Activated B cell treated with CpG ODN at 0.5 μM for 24 hours (primary cell): ENCODE results near the gene DDX1. TPM values are rescaled to one million over a fixed set of nuclear protein-coding genes. Genes with fewer than 3 reads are reported as not detected.

Experiments used
- ATAC-seq: fragments of 200-7000 bp; cut with Tn5 transposase; one replicate; pipeline ENCODE4 v1.10.0; 2021; ENCODE audit warnings: low read depth, mild to moderate bottlenecking, moderate library complexity
- CTCF ChIA-PET: fragments of 350-600 bp; sonication (Branson Sonifier 250); formaldehyde crosslinking; loops from one replicate; lab custom pipeline; 2021; ENCODE audit warnings: antibody characterized with exemption; lab: Charles Lee
- POLR2A ChIA-PET: fragments of 350-600 bp; sonication (Branson Sonifier 250); formaldehyde crosslinking; loops from one replicate; lab custom pipeline; 2021; ENCODE audit warnings: antibody characterized with exemption; lab: Charles Lee
- DNase-seq: peaks from one replicate; pipeline ENCODE4 v3.0.0; 2022
- H3K27ac Mint-ChIP-seq: one replicate; pipeline ENCODE4 v1.8.0; 2020; ENCODE audit warnings: mixed read lengths
- H3K27me3 Mint-ChIP-seq: one replicate; pipeline ENCODE4 v1.8.0; 2021; ENCODE audit warnings: mixed read lengths
- H3K36me3 Mint-ChIP-seq: one replicate; pipeline ENCODE4 v1.8.0; 2021; ENCODE audit warnings: low read depth, mixed read lengths
- H3K4me1 Mint-ChIP-seq: one replicate; pipeline ENCODE4 v1.8.0; 2021; ENCODE audit warnings: mixed read lengths
- H3K4me3 Mint-ChIP-seq: one replicate; pipeline ENCODE4 v1.8.0; 2020; ENCODE audit warnings: mild to moderate bottlenecking, mixed read lengths
- H3K9me3 Mint-ChIP-seq: one replicate; pipeline ENCODE4 v1.8.0; 2020; ENCODE audit warnings: mixed read lengths
- intact Hi-C: fragments of 100-400 bp; cut with micrococcal nuclease; formaldehyde crosslinking; loops from one replicate; pipeline ENCODE4 v1.15.1; 2024
- total RNA-seq: library from RNA; stranded (reverse); gene quantifications from 2 replicates; pipeline ENCODE4 v1.2.3, GENCODE V29; 2022
- TF ChIP-seq, protein P1 (sequence below): fragments of 200-600 bp; IDR thresholded peaks from one replicate; pipeline ENCODE4 v1.8.0; 2022; ENCODE audit warnings: antibody characterized with exemption, mild to moderate bottlenecking

DDX1 gene
- total RNA-seq, 1 donor from 2014 or later: 74.4 TPM

DNA sequence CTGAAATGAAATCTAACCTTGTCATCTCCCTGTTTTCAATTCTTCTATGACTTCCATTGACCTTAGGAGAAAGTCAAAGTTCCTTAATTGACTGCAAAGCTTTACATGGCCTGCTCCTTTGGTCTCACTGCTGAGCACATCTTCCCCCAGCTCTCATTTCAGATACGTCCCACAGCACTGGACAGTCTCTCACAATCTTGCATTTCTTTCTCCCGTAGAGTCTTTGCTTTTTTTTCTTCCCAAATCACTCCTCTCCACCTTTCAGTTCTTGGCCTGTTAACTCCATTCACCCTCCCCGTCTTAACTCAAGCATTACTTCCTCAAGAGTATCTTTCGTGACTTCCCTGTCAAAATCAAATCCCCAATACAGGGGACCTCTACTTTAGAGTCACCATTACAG lies 67.2 kb downstream of the DDX1 start:
- intact Hi-C loops: no loop called here
- POLR2A ChIA-PET: no interaction called here

DNA sequence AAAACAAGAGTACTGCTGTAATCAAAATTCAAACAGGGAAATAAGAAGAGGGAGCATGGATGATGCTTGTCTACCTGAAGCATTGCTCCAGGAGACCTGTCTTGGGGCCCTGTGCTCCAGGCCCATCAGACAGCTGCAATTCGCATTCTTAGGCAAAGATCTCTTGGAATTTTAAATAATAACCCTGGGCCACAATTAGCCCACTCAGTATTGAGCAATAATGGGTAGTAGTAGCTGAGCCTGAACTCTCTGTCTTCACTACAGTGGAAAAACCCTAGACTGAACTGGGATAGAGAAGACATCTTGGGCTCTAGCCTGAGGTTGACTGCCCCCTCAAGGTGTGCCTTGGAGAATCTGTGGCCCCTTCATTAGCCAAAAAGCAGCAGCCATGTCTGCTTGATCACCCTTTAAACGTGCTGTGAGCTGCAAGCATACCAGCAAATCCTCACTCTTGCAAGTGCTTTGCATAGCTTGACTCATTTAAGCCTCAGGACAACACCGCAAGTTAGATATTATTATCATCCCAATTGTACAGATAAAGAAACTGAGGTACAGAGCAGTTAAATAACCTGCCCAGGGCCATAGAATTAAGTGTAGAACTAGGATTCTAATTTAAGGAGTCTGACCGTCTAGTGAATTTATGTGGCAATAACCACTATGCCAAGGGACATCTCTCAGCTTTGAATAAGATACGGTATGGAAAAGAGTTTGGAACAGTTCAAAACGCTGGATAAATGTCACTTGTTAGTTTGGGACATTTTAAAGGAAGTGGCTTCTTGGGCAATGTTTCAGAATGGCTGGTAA lies 69.0 kb downstream of the DDX1 start:
- peaks cover 6% of the 10 kb centered on the region for H3K9me3 Mint-ChIP-seq
- H3K4me3 Mint-ChIP-seq: no peak overlapping the region
- H3K27ac Mint-ChIP-seq: no peak overlapping the region
- peaks cover 4% of the 10 kb centered on the region for H3K27me3 Mint-ChIP-seq
- no peaks in the 10 kb centered on the region for H3K4me1 Mint-ChIP-seq
- intact Hi-C loops: no loop called here
- ChIA-PET POLR2A (no interaction called here), CTCF (no interaction called here)
- DNase-seq (no peak), ATAC-seq (no peak)
- H3K36me3 Mint-ChIP-seq: no peaks in the 10 kb centered on the region
- TF ChIP-seq, protein P1, sequence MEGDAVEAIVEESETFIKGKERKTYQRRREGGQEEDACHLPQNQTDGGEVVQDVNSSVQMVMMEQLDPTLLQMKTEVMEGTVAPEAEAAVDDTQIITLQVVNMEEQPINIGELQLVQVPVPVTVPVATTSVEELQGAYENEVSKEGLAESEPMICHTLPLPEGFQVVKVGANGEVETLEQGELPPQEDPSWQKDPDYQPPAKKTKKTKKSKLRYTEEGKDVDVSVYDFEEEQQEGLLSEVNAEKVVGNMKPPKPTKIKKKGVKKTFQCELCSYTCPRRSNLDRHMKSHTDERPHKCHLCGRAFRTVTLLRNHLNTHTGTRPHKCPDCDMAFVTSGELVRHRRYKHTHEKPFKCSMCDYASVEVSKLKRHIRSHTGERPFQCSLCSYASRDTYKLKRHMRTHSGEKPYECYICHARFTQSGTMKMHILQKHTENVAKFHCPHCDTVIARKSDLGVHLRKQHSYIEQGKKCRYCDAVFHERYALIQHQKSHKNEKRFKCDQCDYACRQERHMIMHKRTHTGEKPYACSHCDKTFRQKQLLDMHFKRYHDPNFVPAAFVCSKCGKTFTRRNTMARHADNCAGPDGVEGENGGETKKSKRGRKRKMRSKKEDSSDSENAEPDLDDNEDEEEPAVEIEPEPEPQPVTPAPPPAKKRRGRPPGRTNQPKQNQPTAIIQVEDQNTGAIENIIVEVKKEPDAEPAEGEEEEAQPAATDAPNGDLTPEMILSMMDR: no peak

More for the DNA sequence above, 67.2 kb downstream of the DDX1 start:
- Mint-ChIP-seq H3K4me1 (no peaks in the 10 kb centered on the region), H3K27ac (no peak overlapping the region), H3K4me3 (no peak overlapping the region), H3K36me3 (no peaks in the 10 kb centered on the region), H3K27me3 (peaks cover 6% of the 10 kb centered on the region), H3K9me3 (peaks cover 4% of the 10 kb centered on the region)
- ATAC-seq (no peak), DNase-seq (no peak)
- TF ChIP-seq, protein P1: no peak
- CTCF ChIA-PET: no interaction called here

DNA sequence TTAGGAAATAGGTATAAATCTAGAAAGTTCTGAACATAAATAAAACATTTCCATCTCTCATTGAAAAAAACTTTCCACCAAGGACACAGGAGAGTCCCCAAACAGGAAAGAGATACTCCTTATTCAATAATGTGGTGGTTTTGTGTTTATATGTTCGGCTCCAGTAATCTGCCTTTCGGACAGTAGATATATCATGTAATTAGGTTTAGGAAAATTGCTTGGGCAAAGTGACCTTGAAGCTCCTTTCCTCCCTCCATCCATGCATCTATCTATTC lies 69.6 kb downstream of the DDX1 start:
- Mint-ChIP-seq H3K36me3 (no peaks in the 10 kb centered on the region), H3K27ac (no peak overlapping the region), H3K9me3 (peaks cover 6% of the 10 kb centered on the region), H3K4me1 (no peaks in the 10 kb centered on the region), H3K4me3 (no peak overlapping the region), H3K27me3 (peaks cover 4% of the 10 kb centered on the region)
- TF ChIP-seq, protein P1: no peak
- intact Hi-C loops: no loop called here
- ATAC-seq (no peak), DNase-seq (no peak)
- ChIA-PET POLR2A (no interaction called here), CTCF (no interaction called here)

DNA sequence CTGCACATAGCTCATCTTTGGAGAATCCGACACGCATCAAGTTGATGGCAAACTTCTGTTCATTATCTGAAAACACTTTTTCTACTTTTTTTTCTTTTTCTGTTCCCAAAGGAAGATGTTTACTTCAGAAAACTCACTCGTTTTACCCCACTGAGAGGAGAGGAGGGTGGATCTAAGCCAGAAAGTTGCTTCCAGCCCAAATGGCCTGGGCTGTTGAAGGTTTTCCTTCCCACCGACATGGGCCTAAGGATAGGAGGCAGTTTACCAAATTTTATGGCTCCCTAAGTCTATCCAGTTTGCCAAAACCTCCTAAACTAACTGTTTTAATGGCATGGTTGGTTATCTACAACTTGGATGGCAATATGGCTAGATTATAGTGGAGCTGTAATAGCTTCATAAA lies 70.4 kb downstream of the DDX1 start:
- ChIA-PET CTCF (no interaction called here), POLR2A (no interaction called here)
- ATAC-seq (no peak), DNase-seq (no peak)
- H3K27ac Mint-ChIP-seq: no peak overlapping the region
- intact Hi-C loops: no loop called here
- no peaks in the 10 kb centered on the region for H3K36me3 Mint-ChIP-seq
- H3K4me1 Mint-ChIP-seq: no peaks in the 10 kb centered on the region
- no peak overlapping the region for H3K4me3 Mint-ChIP-seq
- H3K27me3 Mint-ChIP-seq: peaks cover 4% of the 10 kb centered on the region
- peaks cover 6% of the 10 kb centered on the region for H3K9me3 Mint-ChIP-seq
- TF ChIP-seq, protein P1: no peak

DNA sequence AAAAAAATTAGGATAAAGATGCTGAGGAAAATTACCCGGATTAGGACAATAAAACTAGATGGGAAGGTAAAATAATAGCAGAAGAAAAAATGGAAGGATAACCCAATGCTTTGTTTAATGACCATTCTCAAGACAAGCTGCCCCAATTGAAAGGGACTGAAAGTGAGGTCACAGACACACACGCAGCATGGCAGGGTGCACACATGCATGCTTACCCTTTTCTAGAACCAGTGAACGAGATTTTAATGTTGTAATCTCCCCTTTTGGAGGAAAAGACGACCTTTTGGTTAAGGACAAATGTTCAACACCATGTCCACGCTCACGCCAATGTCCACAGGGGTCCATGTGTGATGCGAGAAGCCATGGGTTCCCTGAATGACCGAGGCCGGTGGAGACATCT lies 70.9 kb downstream of the DDX1 start:
- intact Hi-C loops: no loop called here
- ChIA-PET CTCF (no interaction called here), POLR2A (no interaction called here)
- Mint-ChIP-seq H3K27ac (no peak overlapping the region), H3K4me1 (no peaks in the 10 kb centered on the region), H3K27me3 (peaks cover 4% of the 10 kb centered on the region), H3K36me3 (no peaks in the 10 kb centered on the region), H3K4me3 (no peak overlapping the region), H3K9me3 (peaks cover 6% of the 10 kb centered on the region)
- no peak for ATAC-seq
- no peak for DNase-seq
- TF ChIP-seq, protein P1: no peak
